Fibroblast of lung (primary cell): ENCODE data around the gene TH. TPM values are rescaled to one million over a fixed set of nuclear protein-coding genes. Genes with fewer than 3 reads are reported as not detected.

Source experiments
- DNase-seq, 2 donors: peaks; one replicate each; pipeline versions ENCODE4 v3.0.0 to v3.0.0-alpha.2; 2010; ENCODE audit warnings: low read depth in 2 of 2
- H2AFZ ChIP-seq: 2 replicates; pipeline ENCODE4 v1.5.1; 2012; ENCODE audit warnings: low read length, control low read depth, inconsistent platforms
- H3K27ac ChIP-seq: 2 replicates; pipeline ENCODE4 v1.5.1; 2011; ENCODE audit warnings: low read length, control low read depth; ENCODE audit not compliant: insufficient read depth
- H3K27me3 ChIP-seq: 2 replicates; pipeline ENCODE4 v1.5.1; 2011; ENCODE audit warnings: mild to moderate bottlenecking, low read length; ENCODE audit not compliant: control insufficient read depth, insufficient read depth
- H3K36me3 ChIP-seq: 2 replicates; pipeline ENCODE4 v1.5.1; 2011; ENCODE audit warnings: low read length; ENCODE audit not compliant: control insufficient read depth, insufficient read depth
- H3K4me1 ChIP-seq: 2 replicates; pipeline ENCODE4 v1.5.1; 2011; ENCODE audit warnings: low read length; ENCODE audit not compliant: control insufficient read depth, insufficient read depth; ENCODE audit errors: extremely low read depth
- H3K4me2 ChIP-seq: 2 replicates; pipeline ENCODE4 v1.5.1; 2011; ENCODE audit warnings: low read length, control low read depth; ENCODE audit not compliant: insufficient read depth; ENCODE audit errors: extremely low read depth
- H3K4me3 ChIP-seq, 4 experiments: fragments of 200-600 bp in 1 of 4; sonication (generic) in 1 of 4; replicated peaks in 1 of 4; 2 replicates each; pipeline ENCODE4 v1.5.1; 2011 to 2016; ENCODE audit warnings: low read length in 4 of 4, low read depth in 3 of 4, mild to moderate bottlenecking in 3 of 4, control low read depth in 2 of 4, inconsistent platforms in 1 of 4, mixed read lengths in 1 of 4; ENCODE audit not compliant: insufficient read depth in 1 of 4; ENCODE audit errors: control extremely low read depth in 1 of 4
- H3K79me2 ChIP-seq: 2 replicates; pipeline ENCODE4 v1.5.1; 2012; ENCODE audit warnings: mild to moderate bottlenecking, low read length, inconsistent platforms; ENCODE audit not compliant: control insufficient read depth, insufficient read depth
- H3K9ac ChIP-seq: 2 replicates; pipeline ENCODE4 v1.5.1; 2011; ENCODE audit warnings: mild to moderate bottlenecking, low read length, control low read depth; ENCODE audit not compliant: insufficient read depth
- H3K9me3 ChIP-seq: 2 replicates; pipeline ENCODE4 v1.5.1; 2012; ENCODE audit warnings: low read depth, low read length; ENCODE audit not compliant: control insufficient read depth, insufficient read depth
- H4K20me1 ChIP-seq: 2 replicates; pipeline ENCODE4 v1.5.1; 2011; ENCODE audit warnings: low read length; ENCODE audit not compliant: control insufficient read depth, insufficient read depth; ENCODE audit errors: extremely low read depth
- CTCF ChIP-seq, 2 donors: IDR thresholded peaks in 1 of 2; conservative IDR thresholded peaks in 1 of 2; 1 replicate in 1 of 2; 2 replicates in 1 of 2; pipeline ENCODE4 v1.5.1; 2011 to 2012; ENCODE audit warnings: low read length in 2 of 2, control low read depth in 1 of 2, inconsistent platforms in 1 of 2, low read depth in 1 of 2, mild to moderate bottlenecking in 1 of 2
- EZH2 ChIP-seq: IDR thresholded peaks from 2 replicates; pipeline ENCODE4 v1.5.1; 2012; ENCODE audit warnings: low read length, control low read depth, mild to moderate bottlenecking; ENCODE audit errors: missing control alignments
- polyA plus RNA-seq, 2 donors: library from polyadenylated mRNA; depleted of rRNA in 1 of 2; stranded (reverse) in 1 of 2; unstranded in 1 of 2; fragments of >200 nt; gene quantifications; 2 replicates each; pipeline ENCODE4 v1.2.1, GENCODE V29; 2011 to 2012; ENCODE audit warnings: missing spikeins in 1 of 2
- total RNA-seq: library from RNA; depleted of rRNA; stranded (reverse); fragments of >200 nt; gene quantifications from 2 replicates; pipeline ENCODE4 v1.2.1, GENCODE V29; 2014

TH gene
- total and polyA plus RNA-seq, 2 donors (not counting 1 experiment from before 2014, with no cell fraction given): 0.17 TPM; not detected in 1

GRCh38 chr11:2219318-2220017 is 47.9 kb upstream of the TH start:
- no peak overlapping the region for H2AFZ ChIP-seq
- H3K9ac ChIP-seq: no peak overlapping the region
- no peaks in the 10 kb centered on the region for H4K20me1 ChIP-seq
- H3K9me3 ChIP-seq: no peaks in the 10 kb centered on the region
- no peaks in the 10 kb centered on the region for H3K79me2 ChIP-seq
- TF ChIP-seq CTCF (conservative IDR thresholded peaks at IDR 0.05 in 1 of 2, IDR thresholded peaks at IDR 0.05 in 1 of 2; ENCODE audit: low read depth in 1 of 2, low read length in 2 of 2) (no peak), EZH2 (no peak)
- no peak overlapping the region for H3K27ac ChIP-seq
- no peaks in the 10 kb centered on the region for H3K4me1 ChIP-seq
- no peak for DNase-seq
- H3K4me2 ChIP-seq: no peak overlapping the region
- no peak overlapping the region for H3K4me3 ChIP-seq
- H3K36me3 ChIP-seq: no peaks in the 10 kb centered on the region
- H3K27me3 ChIP-seq: no peaks in the 10 kb centered on the region

GRCh38 chr11:2218031-2218633 is 46.5 kb upstream of the TH start:
- no peaks in the 10 kb centered on the region for H4K20me1 ChIP-seq
- H3K4me3 ChIP-seq: no peak overlapping the region
- no peaks in the 10 kb centered on the region for H3K4me1 ChIP-seq
- no peak for DNase-seq
- no peaks in the 10 kb centered on the region for H3K27me3 ChIP-seq
- no peak overlapping the region for H3K9ac ChIP-seq
- no peaks in the 10 kb centered on the region for H3K36me3 ChIP-seq
- H2AFZ ChIP-seq: no peak overlapping the region
- H3K9me3 ChIP-seq: no peaks in the 10 kb centered on the region
- no peaks in the 10 kb centered on the region for H3K79me2 ChIP-seq
- H3K4me2 ChIP-seq: no peak overlapping the region
- TF ChIP-seq CTCF (conservative IDR thresholded peaks at IDR 0.05 in 1 of 2, IDR thresholded peaks at IDR 0.05 in 1 of 2; ENCODE audit: low read depth in 1 of 2, low read length in 2 of 2): no peak
- no peak for TF ChIP-seq EZH2
- no peak overlapping the region for H3K27ac ChIP-seq

DNA sequence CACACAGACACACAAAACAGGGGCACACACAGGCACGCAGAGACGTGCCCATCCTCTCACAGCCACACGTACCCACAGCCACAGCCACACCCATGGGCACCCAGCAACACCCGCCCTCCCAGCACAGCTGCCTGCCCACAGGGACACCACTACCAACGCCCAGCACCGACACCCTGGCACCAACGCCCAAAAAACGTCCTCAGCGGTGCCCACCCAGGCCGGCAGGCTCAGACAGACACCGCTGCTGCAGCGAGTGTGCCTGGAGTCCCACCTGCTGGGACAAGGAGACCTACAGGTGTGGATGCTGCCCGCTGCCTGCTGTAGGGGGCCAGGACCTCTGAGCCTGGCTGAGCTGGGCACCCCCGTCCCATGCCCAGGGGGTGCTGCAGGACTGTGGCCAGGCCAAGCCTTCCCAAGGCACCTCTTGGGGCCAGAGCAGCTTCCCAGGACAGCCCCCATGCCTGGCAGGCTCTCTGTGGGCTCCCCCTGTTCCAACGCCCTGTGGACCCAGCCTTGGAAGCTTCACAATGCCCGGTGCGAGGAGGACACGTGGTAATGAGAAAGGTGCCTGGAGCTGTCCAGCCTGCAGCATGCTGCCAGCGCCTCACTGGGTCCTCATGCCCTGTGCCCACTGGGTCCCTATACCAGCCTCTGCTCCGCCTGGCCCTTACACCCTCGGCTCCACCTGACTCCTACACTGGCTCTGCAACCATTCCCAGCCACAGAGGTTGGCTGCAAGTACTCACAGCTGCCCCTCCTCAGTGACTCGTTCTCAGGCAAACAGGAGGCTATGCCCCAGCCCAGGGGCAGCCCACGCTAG is 45.8 kb upstream of the TH start:
- no peak for DNase-seq
- no peak overlapping the region for H3K27ac ChIP-seq
- no peak overlapping the region for H3K9ac ChIP-seq
- H3K27me3 ChIP-seq: no peaks in the 10 kb centered on the region
- no peaks in the 10 kb centered on the region for H3K9me3 ChIP-seq
- H3K4me1 ChIP-seq: no peaks in the 10 kb centered on the region
- H4K20me1 ChIP-seq: no peaks in the 10 kb centered on the region
- H3K36me3 ChIP-seq: no peaks in the 10 kb centered on the region
- no peaks in the 10 kb centered on the region for H3K79me2 ChIP-seq
- no peak overlapping the region for H2AFZ ChIP-seq
- TF ChIP-seq CTCF (conservative IDR thresholded peaks at IDR 0.05 in 1 of 2, IDR thresholded peaks at IDR 0.05 in 1 of 2; ENCODE audit: low read depth in 1 of 2, low read length in 2 of 2) (no peak), EZH2 (no peak)
- H3K4me3 ChIP-seq: no peak overlapping the region
- H3K4me2 ChIP-seq: no peak overlapping the region
